Measurements from ENCODE around the gene TIMM50. TPM values are rescaled to one million over a fixed set of nuclear protein-coding genes. Genes with fewer than 3 reads are reported as not detected.

TIMM50 gene
- total RNA-seq (2016; rRNA removed; fragmentation: Illumina TruSeq; extraction: Trizol) (89.1 and 91.1 TPM in 2 replicates), polyA plus RNA-seq (2011; rRNA removed) (90.0 and 92.5 TPM in 2 replicates), polyA minus RNA-seq (2011; rRNA and poly(A)+ RNA removed; ENCODE audit: low replicate concordance) (121 and 194 TPM in 2 replicates), Bru-seq, nascent RNA (percentile 68 among the genes with signal in this experiment), BruChase-seq, experiment 1, labeled RNA remaining after a 6-hour chase (percentile 84 among the genes with signal in this experiment), BruChase-seq, experiment 2, labeled RNA remaining after a 2-hour chase (percentile 76 among the genes with signal in this experiment)
- total RNA-seq (2016; cell fraction: cytosol; rRNA removed; fragmentation: Illumina TruSeq; extraction: Trizol; ENCODE audit: low read depth) = 37.5 and 47.3 TPM in 2 replicates
- total RNA-seq (2016; cell fraction: insoluble cytoplasmic fraction; rRNA removed; fragmentation: Illumina TruSeq; extraction: Trizol) = 85.4 and 88.5 TPM in 2 replicates
- 43.0 and 47.2 TPM in 2 replicates for total RNA-seq (2016; cell fraction: membrane; rRNA removed; fragmentation: Illumina TruSeq; extraction: Trizol)
- total RNA-seq (2016; cell fraction: nucleus; rRNA removed; fragmentation: Illumina TruSeq; extraction: Trizol) = 57.0 and 65.5 TPM in 2 replicates
- polyA plus RNA-seq (2011; cell fraction: cytosol; rRNA removed) = 85.2 and 108 TPM in 2 replicates
- 135 and 143 TPM in 2 replicates for polyA plus RNA-seq (2011; cell fraction: nucleus; rRNA removed)
- 65.0 and 84.2 TPM in 2 replicates for polyA plus RNA-seq (2012)
- polyA plus RNA-seq (2016; cell fraction: cytosol; fragmentation: Illumina TruSeq; extraction: Trizol; ENCODE audit: low read depth) = 41.8 and 47.0 TPM in 2 replicates
- polyA plus RNA-seq (2016; cell fraction: insoluble cytoplasmic fraction; fragmentation: Illumina TruSeq; extraction: Trizol; ENCODE audit: low read depth) = 88.6 and 92.5 TPM in 2 replicates
- 38.0 and 40.4 TPM in 2 replicates for polyA plus RNA-seq (2016; cell fraction: membrane; fragmentation: Illumina TruSeq; extraction: Trizol; ENCODE audit: low read depth)
- polyA plus RNA-seq (2016; cell fraction: nucleus; fragmentation: Illumina TruSeq; extraction: Trizol; ENCODE audit: insufficient read depth, low read depth) = 111 and 123 TPM in 2 replicates
- polyA minus RNA-seq (2011; cell fraction: cytosol; rRNA and poly(A)+ RNA removed) = 41.5 and 44.7 TPM in 2 replicates
- 42.4 and 52.5 TPM in 2 replicates for polyA minus RNA-seq (2011; cell fraction: nucleus; rRNA and poly(A)+ RNA removed)
- long read RNA-seq, experiment 1, transcript TIMM50-201 (11 exons, 1,612 nt) = major isoform, 124 of 136 reads
- long read RNA-seq, experiment 1, partial matches to known transcripts = 1 of 136 reads
- long read RNA-seq, experiment 1, other reads (novel, unspliced or antisense) = 9 of 136 reads
- long read RNA-seq, experiment 2, transcript TIMM50-201 (11 exons, 1,612 nt) = major isoform, 106 of 178 reads
- long read RNA-seq, experiment 2, transcript TIMM50-205 (1 exons, 2,274 nt) = minor isoform, 11 of 178 reads
- long read RNA-seq, experiment 2, partial matches to known transcripts = 20 of 178 reads
- long read RNA-seq, experiment 2, other reads (novel, unspliced or antisense) = 35 of 178 reads

GRCh38 chr19:39480337-39481228 is at the start of gene TIMM50:
Gene TIMM50, plus strand, starts transcription at chr19:39480838. Its CDS starts 16 bp downstream, at chr19:39480854.
- Histone ChIP-seq H3K36me3 (replicated peaks in 1 of 2; ENCODE audit: control insufficient read depth in 1 of 2, insufficient read depth in 2 of 2, low read length in 2 of 2) (peaks cover 6 to 33% of the 10 kb centered on the region in 2 experiments; a peak in 3 of 5 replicates), H3K4me1 (ENCODE audit: insufficient read depth, low read length) (peaks cover 25% of the 10 kb centered on the region), H3K79me2 (ENCODE audit: insufficient read depth, low read length) (peaks cover 18% of the 10 kb centered on the region), H3K4me2 (ENCODE audit: low read depth, low read length) (peak within 1 kb of the TSS; percentile 96), H4K20me1 (ENCODE audit: insufficient read depth, low read length) (no peaks in the 10 kb centered on the region), H2AFZ (ENCODE audit: low read length) (peak within 1 kb of the TSS; percentile 89), H3K4me3 (replicated peaks in 1 of 3; ENCODE audit: insufficient read depth in 1 of 3, low read depth in 2 of 3, low read length in 3 of 3) (peak within 1 kb of the TSS; percentile 84 to 96 (median 94)), H3K27ac (ENCODE audit: extremely low read length, insufficient read depth, low read length) (peak within 1 kb of the TSS; percentile 89), H3K9ac (ENCODE audit: insufficient read depth, low read depth, low read length) (peak within 1 kb of the TSS; percentile 99), H3K27me3 (ENCODE audit: control insufficient read depth in 1 of 2, insufficient read depth in 2 of 2, low read length in 2 of 2) (no peaks in the 10 kb centered on the region; a peak in 1 of 5 replicates), H3K9me3 (ENCODE audit: low read length) (no peaks in the 10 kb centered on the region)
- TSS peak; percentile 72 for BruUV-seq (replicated peaks)
- ChIA-PET CTCF (ENCODE audit: low intra/inter-chr PET ratio, low total read pairs) (no interaction called here), POLR2A (interaction anchor here (0.7 to 1.2 kb wide), 5 partner anchors 17 to 59 kb away, joined by 3 to 5 read pairs (median 3); partner anchors contain the start of gene RPS16)
- WGBS (ENCODE audit: low lambda C conversion rate) = 2% methylated on average over 16 of the region's 62 CpGs
- DNase-seq (ENCODE audit: low spot score) (peak; percentile 94), ATAC-seq (peak; percentile 90), FAIRE-seq (peak; percentile 72)
- in situ Hi-C loops (cut with HindIII; ENCODE audit: extremely low pct_ligation_motif_present, low pct_unique_long_range_greater_than_20kb) (no loop called here), intact Hi-C loops (cut with micrococcal nuclease; ENCODE audit: unreplicated experiment) (no loop called here)
- TF ChIP-seq ZNF558 (CRISPR knock-in tag; IDR thresholded peaks at IDR 0.05; ENCODE audit: borderline replicate concordance) (no peak), ZNF569 (CRISPR knock-in tag; IDR thresholded peaks at IDR 0.05; ENCODE audit: borderline replicate concordance) (no peak), SRSF4 (IDR thresholded peaks at IDR 0.05; ENCODE audit: low read depth, low read length, poor library complexity, severe bottlenecking) (no peak), ZSCAN21 (CRISPR knock-in tag; IDR thresholded peaks at IDR 0.05; ENCODE audit: borderline replicate concordance) (peak; percentile 23; the same call in 1 of the 2 replicates), ZNF703 (CRISPR knock-in tag; IDR thresholded peaks at IDR 0.05; ENCODE audit: borderline replicate concordance) (no peak), ZNF878 (CRISPR knock-in tag; IDR thresholded peaks at IDR 0.05) (no peak), ETV5 (CRISPR knock-in tag; IDR thresholded peaks at IDR 0.05; ENCODE audit: borderline replicate concordance) (peak; percentile 20; the same call in 1 of the 2 replicates), BCLAF1 (IDR thresholded peaks at IDR 0.05) (no peak), GFI1 (CRISPR knock-in tag; IDR thresholded peaks at IDR 0.05; ENCODE audit: borderline replicate concordance) (peak; percentile 34; the same call in 1 of the 2 replicates), TEF (CRISPR knock-in tag; IDR thresholded peaks at IDR 0.05) (no peak), TOPORS (CRISPR knock-in tag; IDR thresholded peaks at IDR 0.05) (peak; percentile 77; the same call in 1 of the 2 replicates), HMG20A (CRISPR knock-in tag; IDR thresholded peaks at IDR 0.05; ENCODE audit: borderline replicate concordance) (no peak)

All from HepG2 (cell line).